Measurements from ENCODE around the gene FGFR3. TPM values are rescaled to one million over a fixed set of nuclear protein-coding genes. Genes with fewer than 3 reads are reported as not detected.

Gene FGFR3
- polyA plus RNA-seq, 1 donor: 1.2 TPM

GRCh38 chr4:1802151-1802715 lies 9.1 kb downstream of the FGFR3 start:
- DNase-seq (ENCODE audit: low read depth): no peak

DNA sequence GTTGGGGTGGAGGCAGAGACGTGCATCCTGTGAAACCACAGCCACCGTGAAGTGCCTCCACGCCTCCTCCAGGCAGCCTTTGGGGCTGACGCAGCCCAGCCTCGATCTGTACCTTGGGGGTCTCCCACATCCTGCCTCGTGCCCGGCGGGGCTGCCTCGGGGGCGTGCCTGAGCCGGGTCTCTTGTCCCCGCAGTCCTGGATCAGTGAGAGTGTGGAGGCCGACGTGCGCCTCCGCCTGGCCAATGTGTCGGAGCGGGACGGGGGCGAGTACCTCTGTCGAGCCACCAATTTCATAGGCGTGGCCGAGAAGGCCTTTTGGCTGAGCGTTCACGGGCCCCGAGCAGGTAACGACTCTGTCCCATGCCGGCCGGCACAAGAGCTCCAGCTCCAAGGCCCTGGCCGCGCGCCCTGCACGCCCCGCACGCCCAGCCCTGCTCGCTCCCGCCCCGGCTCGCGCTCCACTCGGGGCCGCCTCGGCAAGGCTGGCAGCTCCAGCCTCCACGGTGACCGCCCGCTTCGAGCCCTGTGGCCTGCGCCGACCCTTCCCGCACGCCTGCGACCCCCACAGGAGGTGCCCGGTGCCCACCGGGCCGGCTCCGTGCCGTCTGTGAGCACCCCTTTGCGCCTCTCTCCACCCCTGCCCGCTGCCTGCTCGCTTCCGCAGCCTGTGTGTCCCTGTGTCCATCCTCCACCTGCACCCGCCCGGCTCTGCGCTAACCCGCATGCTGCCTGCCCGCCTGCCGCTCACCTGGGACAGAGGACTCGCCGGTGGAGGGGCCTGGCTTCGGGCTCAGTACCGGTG lies 9.8 kb downstream of the FGFR3 start:
- no peak for DNase-seq (ENCODE audit: low read depth)

- DNase-seq (ENCODE audit: low read depth): no peak
Observed at GRCh38 chr4:1803523-1804423, 10.7 kb downstream of the FGFR3 start.

DNA sequence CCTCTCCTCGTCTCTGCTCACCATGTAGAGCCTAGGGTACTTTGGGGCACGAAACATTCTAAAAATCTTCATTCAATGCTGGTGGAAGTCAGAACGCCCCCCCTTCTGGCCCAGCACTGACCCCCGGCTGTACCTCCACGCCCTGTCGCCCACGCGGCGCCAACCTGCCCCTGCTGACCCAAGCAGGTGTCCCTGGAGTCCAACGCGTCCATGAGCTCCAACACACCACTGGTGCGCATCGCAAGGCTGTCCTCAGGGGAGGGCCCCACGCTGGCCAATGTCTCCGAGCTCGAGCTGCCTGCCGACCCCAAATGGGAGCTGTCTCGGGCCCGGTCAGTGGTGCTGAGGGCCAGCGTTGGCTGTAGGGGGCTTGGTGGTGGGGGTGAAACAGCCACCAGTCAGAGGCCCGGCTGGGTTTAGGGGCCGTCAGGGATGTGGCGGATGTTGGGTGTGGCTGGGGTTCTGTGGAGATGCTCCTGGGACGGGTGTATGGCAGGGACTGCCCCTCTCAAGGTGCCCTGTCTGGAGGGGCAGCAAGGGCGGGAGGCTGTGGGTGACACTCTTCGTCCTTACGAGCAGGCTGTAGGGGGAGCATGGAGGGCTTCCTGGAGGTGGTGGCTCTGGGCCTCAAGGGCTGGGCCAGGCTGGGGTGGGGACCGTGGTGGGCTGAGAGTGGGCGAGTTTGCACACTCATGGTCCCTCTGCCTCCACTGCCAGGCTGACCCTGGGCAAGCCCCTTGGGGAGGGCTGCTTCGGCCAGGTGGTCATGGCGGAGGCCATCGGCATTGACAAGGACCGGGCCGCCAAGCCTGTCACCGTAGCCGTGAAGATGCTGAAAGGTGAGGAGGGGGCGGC lies 11.8 kb downstream of the FGFR3 start:
- no peak for DNase-seq (ENCODE audit: low read depth)

DNA sequence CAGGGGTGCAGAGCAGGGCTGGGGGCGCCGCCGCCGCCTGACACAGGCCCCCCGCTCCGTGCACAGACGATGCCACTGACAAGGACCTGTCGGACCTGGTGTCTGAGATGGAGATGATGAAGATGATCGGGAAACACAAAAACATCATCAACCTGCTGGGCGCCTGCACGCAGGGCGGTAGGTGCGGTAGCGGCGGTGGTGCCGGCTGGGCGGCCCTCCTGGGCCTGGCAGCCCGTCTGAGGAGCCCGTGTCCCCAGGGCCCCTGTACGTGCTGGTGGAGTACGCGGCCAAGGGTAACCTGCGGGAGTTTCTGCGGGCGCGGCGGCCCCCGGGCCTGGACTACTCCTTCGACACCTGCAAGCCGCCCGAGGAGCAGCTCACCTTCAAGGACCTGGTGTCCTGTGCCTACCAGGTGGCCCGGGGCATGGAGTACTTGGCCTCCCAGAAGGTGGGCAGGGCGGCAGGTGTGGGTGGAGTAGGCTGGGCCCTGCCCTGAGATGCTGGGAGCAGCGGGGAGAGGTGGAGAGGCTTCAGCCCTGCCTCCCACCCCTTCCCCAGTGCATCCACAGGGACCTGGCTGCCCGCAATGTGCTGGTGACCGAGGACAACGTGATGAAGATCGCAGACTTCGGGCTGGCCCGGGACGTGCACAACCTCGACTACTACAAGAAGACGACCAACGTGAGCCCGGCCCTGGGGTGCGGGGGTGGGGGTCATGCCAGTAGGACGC lies 12.6 kb downstream of the FGFR3 start:
- no peak for DNase-seq (ENCODE audit: low read depth)

- no peak for DNase-seq (ENCODE audit: low read depth)
Observed at GRCh38 chr4:1806223-1806564, 13.1 kb downstream of the FGFR3 start.

DNA sequence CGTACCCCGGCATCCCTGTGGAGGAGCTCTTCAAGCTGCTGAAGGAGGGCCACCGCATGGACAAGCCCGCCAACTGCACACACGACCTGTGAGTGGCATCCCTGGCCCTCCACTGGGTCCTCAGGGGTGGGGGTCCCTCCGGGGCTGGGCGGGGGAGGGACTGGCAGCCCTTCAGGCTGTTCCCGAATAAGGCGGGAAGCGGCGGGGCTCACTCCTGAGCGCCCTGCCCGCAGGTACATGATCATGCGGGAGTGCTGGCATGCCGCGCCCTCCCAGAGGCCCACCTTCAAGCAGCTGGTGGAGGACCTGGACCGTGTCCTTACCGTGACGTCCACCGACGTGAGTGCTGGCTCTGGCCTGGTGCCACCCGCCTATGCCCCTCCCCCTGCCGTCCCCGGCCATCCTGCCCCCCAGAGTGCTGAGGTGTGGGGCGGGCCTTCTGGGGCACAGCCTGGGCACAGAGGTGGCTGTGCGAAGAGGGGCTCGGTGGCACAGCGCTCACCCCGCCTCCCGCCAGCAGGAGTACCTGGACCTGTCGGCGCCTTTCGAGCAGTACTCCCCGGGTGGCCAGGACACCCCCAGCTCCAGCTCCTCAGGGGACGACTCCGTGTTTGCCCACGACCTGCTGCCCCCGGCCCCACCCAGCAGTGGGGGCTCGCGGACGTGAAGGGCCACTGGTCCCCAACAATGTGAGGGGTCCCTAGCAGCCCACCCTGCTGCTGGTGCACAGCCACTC lies 13.7 kb downstream of the FGFR3 start:
- no peak for DNase-seq (ENCODE audit: low read depth)

DNA sequence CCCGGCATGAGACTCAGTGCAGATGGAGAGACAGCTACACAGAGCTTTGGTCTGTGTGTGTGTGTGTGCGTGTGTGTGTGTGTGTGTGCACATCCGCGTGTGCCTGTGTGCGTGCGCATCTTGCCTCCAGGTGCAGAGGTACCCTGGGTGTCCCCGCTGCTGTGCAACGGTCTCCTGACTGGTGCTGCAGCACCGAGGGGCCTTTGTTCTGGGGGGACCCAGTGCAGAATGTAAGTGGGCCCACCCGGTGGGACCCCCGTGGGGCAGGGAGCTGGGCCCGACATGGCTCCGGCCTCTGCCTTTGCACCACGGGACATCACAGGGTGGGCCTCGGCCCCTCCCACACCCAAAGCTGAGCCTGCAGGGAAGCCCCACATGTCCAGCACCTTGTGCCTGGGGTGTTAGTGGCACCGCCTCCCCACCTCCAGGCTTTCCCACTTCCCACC lies 14.3 kb downstream of the FGFR3 start:
- no peak for DNase-seq (ENCODE audit: low read depth)

DNA sequence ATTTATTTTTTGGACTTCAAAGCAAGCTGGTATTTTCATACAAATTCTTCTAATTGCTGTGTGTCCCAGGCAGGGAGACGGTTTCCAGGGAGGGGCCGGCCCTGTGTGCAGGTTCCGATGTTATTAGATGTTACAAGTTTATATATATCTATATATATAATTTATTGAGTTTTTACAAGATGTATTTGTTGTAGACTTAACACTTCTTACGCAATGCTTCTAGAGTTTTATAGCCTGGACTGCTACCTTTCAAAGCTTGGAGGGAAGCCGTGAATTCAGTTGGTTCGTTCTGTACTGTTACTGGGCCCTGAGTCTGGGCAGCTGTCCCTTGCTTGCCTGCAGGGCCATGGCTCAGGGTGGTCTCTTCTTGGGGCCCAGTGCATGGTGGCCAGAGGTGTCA lies 15.3 kb downstream of the FGFR3 start:
- no peak for DNase-seq (ENCODE audit: low read depth)

DNA sequence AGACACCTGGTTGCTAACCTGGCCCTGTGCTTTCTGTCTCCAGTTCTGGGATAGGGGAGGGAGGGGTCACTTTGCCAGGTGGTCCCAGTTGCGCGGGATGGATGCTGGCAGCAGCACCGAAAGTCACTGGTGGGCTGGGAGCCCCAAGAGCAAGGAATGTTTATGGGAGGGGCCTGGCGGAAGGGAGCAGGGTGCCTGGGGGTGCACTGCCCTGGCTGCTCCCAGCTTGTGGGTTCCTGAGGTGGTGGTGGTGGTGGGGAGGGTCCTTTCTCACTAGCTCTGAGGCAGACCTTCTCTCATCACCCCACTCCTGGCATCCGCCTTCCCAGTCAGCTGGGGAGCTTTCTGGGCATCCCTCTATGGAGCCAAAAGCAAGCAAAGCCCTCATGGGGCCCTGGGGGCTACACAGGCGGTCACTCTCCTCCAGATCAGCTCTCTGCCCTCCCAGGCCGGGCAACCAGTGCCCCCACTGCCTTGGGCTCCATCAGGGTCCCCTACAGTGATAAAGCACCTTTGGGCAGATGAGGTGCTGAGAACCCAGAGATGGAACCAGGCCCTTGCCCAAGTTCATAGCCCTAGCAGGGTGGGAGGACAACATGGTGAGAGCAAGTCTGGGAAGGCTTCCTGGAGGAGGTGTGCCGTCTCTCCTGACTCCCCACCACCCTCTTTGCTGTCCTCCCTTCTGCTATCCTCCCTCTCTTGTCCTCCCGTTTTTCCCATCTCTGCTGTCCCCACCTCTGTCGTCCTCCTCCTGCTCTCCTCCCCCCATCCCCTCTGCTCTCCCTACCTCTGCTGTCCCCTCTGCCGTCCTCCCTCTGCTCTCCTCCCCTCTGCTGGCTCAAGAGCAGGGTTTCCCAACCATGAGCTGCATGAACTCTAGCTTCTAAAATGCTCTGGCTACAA lies 16.0 kb downstream of the FGFR3 start:
- DNase-seq (ENCODE audit: low read depth): no peak

- no peak for DNase-seq (ENCODE audit: low read depth)
Observed at GRCh38 chr4:1809754-1810502, 16.8 kb downstream of the FGFR3 start.

DNA sequence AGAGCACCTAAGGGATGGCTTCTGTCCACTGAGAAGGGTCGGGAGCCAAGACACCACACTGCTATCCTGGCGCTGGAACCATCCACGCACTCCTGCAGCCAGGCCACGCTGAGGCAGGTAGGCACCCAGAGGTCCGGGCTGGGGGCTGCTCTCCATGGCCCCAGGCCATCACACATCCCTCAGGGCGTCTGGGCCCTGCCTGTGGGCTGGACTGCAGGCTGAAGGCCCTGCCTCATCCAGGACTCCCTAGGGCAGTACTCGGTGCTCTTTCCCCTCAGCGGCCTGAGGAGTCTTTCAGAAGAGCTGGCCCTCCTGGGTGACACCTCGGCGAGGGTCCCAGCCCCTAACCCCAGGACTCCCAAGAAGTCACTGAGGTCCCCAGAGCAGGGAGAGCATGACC lies 17.7 kb downstream of the FGFR3 start:
- DNase-seq (ENCODE audit: low read depth): no peak

DNA sequence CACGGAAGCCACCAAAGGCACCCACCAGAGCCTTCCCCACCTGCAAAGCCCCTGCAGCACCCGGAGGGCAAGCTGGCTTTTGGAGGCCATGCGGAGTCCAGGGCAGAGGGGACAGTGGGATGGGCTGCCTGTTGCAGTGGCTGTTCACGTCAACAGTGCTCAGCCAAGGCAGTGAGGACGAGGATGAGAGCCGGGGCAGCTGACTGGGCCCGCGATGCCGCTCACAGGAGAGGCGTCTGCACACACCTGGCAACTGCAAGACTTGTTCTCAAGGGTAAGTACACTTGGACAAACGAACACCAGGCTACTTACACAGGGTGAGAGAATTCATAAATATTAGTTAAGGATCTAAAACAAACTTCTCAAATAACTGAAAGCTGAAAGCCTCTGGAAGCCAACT lies 19.6 kb downstream of the FGFR3 start:
- no peak for DNase-seq (ENCODE audit: low read depth)

DNA sequence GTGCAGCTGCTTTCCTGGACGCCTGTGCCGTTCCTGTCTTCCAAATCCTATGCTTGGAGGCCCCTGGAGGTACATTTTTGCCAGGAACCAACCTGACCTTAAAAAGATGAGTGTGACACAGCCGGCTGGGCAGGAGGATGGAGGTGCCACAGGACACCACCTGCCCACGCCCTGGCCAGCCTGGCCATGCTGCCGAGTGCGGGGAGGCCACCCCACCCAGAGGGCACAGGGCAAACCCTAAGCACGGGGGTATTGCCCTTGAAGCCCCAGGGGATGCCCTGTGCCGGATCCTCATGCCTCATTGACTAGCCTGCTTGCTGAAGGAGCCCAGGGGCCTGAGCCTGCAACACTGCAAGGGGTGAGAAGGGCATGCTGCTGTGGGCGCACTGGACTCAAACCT lies 20.1 kb downstream of the FGFR3 start:
- DNase-seq (ENCODE audit: low read depth): no peak

DNA sequence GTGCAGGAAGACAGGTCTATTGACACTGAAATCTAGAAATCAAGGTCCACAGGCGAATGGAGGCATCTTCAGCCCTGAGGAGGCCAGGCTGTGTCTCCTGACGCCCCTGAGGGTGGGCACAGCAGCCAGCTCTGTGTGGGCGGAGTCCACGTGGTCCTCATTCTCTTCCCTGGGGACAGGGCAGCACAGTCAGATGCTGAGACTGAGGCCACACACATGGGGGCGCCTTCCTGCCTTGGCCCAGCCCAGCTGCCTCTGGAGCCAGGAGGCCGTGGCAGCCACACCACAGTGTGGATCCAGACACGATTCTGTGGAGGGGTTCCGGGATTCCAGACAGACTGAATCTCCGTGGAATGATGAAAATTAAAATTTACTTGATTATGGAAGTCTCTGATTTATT lies 20.8 kb downstream of the FGFR3 start:
- no peak for DNase-seq (ENCODE audit: low read depth)

DNA sequence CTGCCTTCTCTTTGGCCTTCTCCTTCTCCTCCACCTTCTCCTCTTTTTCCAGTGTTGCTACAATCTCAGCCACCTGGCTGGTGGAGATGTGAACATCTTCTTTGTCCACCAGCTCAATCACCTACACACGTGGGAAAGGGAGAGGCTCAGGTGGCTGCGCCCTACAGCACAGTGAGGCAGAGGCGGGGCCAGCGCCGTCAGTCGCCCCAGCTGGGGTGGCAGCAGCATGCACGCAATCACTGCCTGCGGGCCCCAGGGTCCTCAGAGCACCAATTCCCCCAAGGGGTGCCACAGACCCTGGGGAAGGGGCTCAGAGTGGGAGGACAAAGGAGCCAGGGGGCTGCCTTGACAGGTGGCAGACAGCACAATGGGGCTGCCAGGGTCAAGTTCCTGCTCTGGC lies 21.4 kb downstream of the FGFR3 start:
- DNase-seq (ENCODE audit: low read depth): no peak

GRCh38 chr4:1815096-1815996 lies 22.3 kb downstream of the FGFR3 start:
- DNase-seq (ENCODE audit: low read depth): no peak

Data from forelimb muscle (tissue), 1 donor.